GM12875 (cell line): ENCODE measurements around the gene CLEC16A.

ENCODE experiments used
- H3K4me3 ChIP-seq: one replicate; pipeline ENCODE4 v1.5.1; 2011; ENCODE audit warnings: low read depth, low read length, control low read depth
- CTCF ChIP-seq: IDR thresholded peaks from 2 replicates; pipeline ENCODE4 v1.5.1; 2011; ENCODE audit warnings: low read depth, mild to moderate bottlenecking, control low read depth, inconsistent platforms, low read length, moderate library complexity, borderline replicate concordance; ENCODE audit not compliant: insufficient read depth

The CLEC16A gene

GRCh38 chr16:11016993-11017392 is 72.6 kb downstream of the CLEC16A start:
- no peak for TF ChIP-seq CTCF

GRCh38 chr16:11017499-11017898 is 73.1 kb downstream of the CLEC16A start:
- H3K4me3 ChIP-seq: no peak overlapping the region
- TF ChIP-seq CTCF: no peak

More at GRCh38 chr16:11016993-11017392, 72.6 kb downstream of the CLEC16A start:
- no peak overlapping the region for H3K4me3 ChIP-seq

GRCh38 chr16:11020388-11020787 is 76.0 kb downstream of the CLEC16A start:
- no peak for TF ChIP-seq CTCF
- no peak overlapping the region for H3K4me3 ChIP-seq

GRCh38 chr16:11020792-11021551 is 76.6 kb downstream of the CLEC16A start:
- no peak overlapping the region for H3K4me3 ChIP-seq
- TF ChIP-seq CTCF: no peak

GRCh38 chr16:11022002-11022401 is 77.6 kb downstream of the CLEC16A start:
- no peak for TF ChIP-seq CTCF
- H3K4me3 ChIP-seq: no peak overlapping the region

- H3K4me3 ChIP-seq: no peak overlapping the region
- no peak for TF ChIP-seq CTCF
Measured at GRCh38 chr16:11023262-11024039, 79.1 kb downstream of the CLEC16A start.
